Activated T-helper 9 cell treated with anti-CD3 and anti-CD28 coated beads, Interleukin-2, amount 50 U/mL, for 16 hours (primary cell): Measurements from ENCODE around the gene CTNNAL1.
"Not testable (repeated sequence)": the region's sequence is repeated elsewhere in the genome, so short reads cannot be mapped to it uniquely, and the experiment has no call there.

Experiments used
- DNase-seq: peaks from one replicate; pipeline ENCODE4 v3.0.0-alpha.2; 2020; ENCODE audit warnings: low read depth

Gene CTNNAL1

GRCh38 chr9:108928386-108928785 lies 84.9 kb downstream of the CTNNAL1 start:
- no peak for DNase-seq

- DNase-seq = no peak
Observed at GRCh38 chr9:108924466-108924865, 88.8 kb downstream of the CTNNAL1 start.

GRCh38 chr9:108921200-108921599 lies 92.1 kb downstream of the CTNNAL1 start:
- DNase-seq = no peak

- not testable (repeated sequence) for DNase-seq
Observed at GRCh38 chr9:108920401-108920800, 92.9 kb downstream of the CTNNAL1 start.

- no peak for DNase-seq
Observed at GRCh38 chr9:108919517-108919916, 93.8 kb downstream of the CTNNAL1 start.

GRCh38 chr9:108913391-108913790 lies 99.9 kb downstream of the CTNNAL1 start:
- no peak for DNase-seq

GRCh38 chr9:108911820-108912219 lies 101.5 kb downstream of the CTNNAL1 start:
- DNase-seq = no peak

- DNase-seq = no peak
Observed at GRCh38 chr9:108910914-108911313, 102.4 kb downstream of the CTNNAL1 start.

- no peak for DNase-seq
Observed at GRCh38 chr9:108910402-108910801, 102.9 kb downstream of the CTNNAL1 start.

- DNase-seq = no peak
Observed at GRCh38 chr9:108905494-108905893, 107.8 kb downstream of the CTNNAL1 start.

GRCh38 chr9:108904161-108904560 lies 109.1 kb downstream of the CTNNAL1 start:
- DNase-seq = no peak

- no peak for DNase-seq
Observed at GRCh38 chr9:108903420-108904103, 109.7 kb downstream of the CTNNAL1 start.

- no peak for DNase-seq
Observed at GRCh38 chr9:108900176-108900575, 113.1 kb downstream of the CTNNAL1 start.

GRCh38 chr9:108899023-108899695 lies 114.1 kb downstream of the CTNNAL1 start:
- DNase-seq = not testable (repeated sequence)

- DNase-seq = no peak
Observed at GRCh38 chr9:108897324-108898096, 115.8 kb downstream of the CTNNAL1 start.

GRCh38 chr9:108894225-108894997 lies 118.9 kb downstream of the CTNNAL1 start:
- no peak for DNase-seq
